ENCODE results near the gene RASGRF2. TPM values are rescaled to one million over a fixed set of nuclear protein-coding genes. Genes with fewer than 3 reads are reported as not detected.

RASGRF2 gene
- total and polyA plus RNA-seq, 9 of the 15 experiments (the other 6 are each of a cell fraction or from before 2014, with no cell fraction given), result 0.01 to 0.22 (median 0.08) TPM; not detected in 2

DNA sequence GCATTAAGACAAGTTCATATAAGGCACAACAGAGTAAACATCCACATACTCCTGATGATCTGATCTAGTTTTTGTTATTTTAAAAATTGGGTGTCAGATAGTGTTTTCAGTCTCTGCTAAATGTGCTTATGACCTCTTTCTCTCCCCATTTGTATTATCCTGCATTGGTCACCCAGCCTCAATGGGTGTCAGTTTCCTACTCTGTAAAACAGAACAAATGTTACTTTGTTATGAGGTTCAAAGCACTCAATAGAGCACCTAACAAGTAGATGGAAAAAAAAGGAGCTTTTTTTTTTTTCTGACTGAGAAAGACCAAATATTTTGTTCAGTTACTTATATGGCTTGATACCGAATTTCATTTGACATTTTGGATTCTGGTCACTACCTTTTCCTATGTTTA is 33.6 kb upstream of the RASGRF2 start:
- Histone ChIP-seq H3K9ac (ENCODE audit: insufficient read depth in 1 of 2, low read depth in 2 of 2, low read length in 2 of 2) (no peak overlapping the region), H3K9me1 (ENCODE audit: control insufficient read depth, insufficient read depth, low read length) (no peaks in the 10 kb centered on the region), H3K36me3 (ENCODE audit: control insufficient read depth, insufficient read depth, low read length) (no peaks in the 10 kb centered on the region), H3K4me1 (replicated peaks in 1 of 2; ENCODE audit: control insufficient read depth in 2 of 2, insufficient read depth in 2 of 2, low read length in 2 of 2) (no peaks in the 10 kb centered on the region), H3K27me3 (ENCODE audit: control insufficient read depth in 2 of 2, insufficient read depth in 2 of 2, low read length in 2 of 2) (peaks cover 0 to 7% of the 10 kb centered on the region in 2 experiments; a peak in 1 of 5 replicates), H3K4me3 (no peak overlapping the region), H3K4me2 (ENCODE audit: insufficient read depth, low read length) (no peak overlapping the region), H4K20me1 (replicated peaks; ENCODE audit: control insufficient read depth, insufficient read depth, low read length) (no peaks in the 10 kb centered on the region), H2AFZ (ENCODE audit: low read depth, low read length) (no peak overlapping the region), H3K79me2 (ENCODE audit: control insufficient read depth, insufficient read depth, low read length) (no peaks in the 10 kb centered on the region), H3K9me3 (replicated peaks; ENCODE audit: control insufficient read depth, insufficient read depth, low read depth, low read length) (no peaks in the 10 kb centered on the region), H3K27ac (ENCODE audit: extremely low read depth, low read depth, low read length) (no peak overlapping the region)
- ChIA-PET CTCF (ENCODE audit: low intra/inter-chr PET ratio) (no interaction called here), POLR2A (no interaction called here)
- intact Hi-C loops (cut with micrococcal nuclease) (no loop called here), in situ Hi-C loops (cut with MboI) (no loop called here)
- ATAC-seq, result no peak
- DNase-seq (ENCODE audit: extremely low read depth in 1 of 4, low spot score in 3 of 4), result no peak
- WGBS (ENCODE audit: insufficient coverage, low coverage, missing lambda C conversion rate), result 0% methylated on average over 1 of the region's 1 CpG
- FAIRE-seq, result no peak
- no TSS peak for BruUV-seq (replicated peaks)
- TF ChIP-seq POLR3A (IDR thresholded peaks at IDR 0.05; ENCODE audit: borderline replicate concordance, extremely low read depth, insufficient read depth, insufficient read length) (no peak), MAFK (IDR thresholded peaks at IDR 0.05; ENCODE audit: low read length) (no peak), SMAD1 (IDR thresholded peaks at IDR 0.05; ENCODE audit: low read depth, low read length, partially characterized antibody) (no peak), MEIS2 (IDR thresholded peaks at IDR 0.05; ENCODE audit: partially characterized antibody) (no peak), FOXO4 (CRISPR knock-in tag; IDR thresholded peaks at IDR 0.05) (no peak), ZNF165 (CRISPR knock-in tag; IDR thresholded peaks at IDR 0.05; ENCODE audit: borderline replicate concordance) (no peak), MED1 (CRISPR knock-in tag; IDR thresholded peaks at IDR 0.05; ENCODE audit: borderline replicate concordance) (no peak), PTBP1 (IDR thresholded peaks at IDR 0.05; ENCODE audit: low read depth, low read length) (no peak), MYBL2 (IDR thresholded peaks at IDR 0.05; ENCODE audit: low read depth) (no peak), MYBL2 (CRISPR knock-in tag; IDR thresholded peaks at IDR 0.05; ENCODE audit: borderline replicate concordance) (no peak), SMAD3 (CRISPR knock-in tag; conservative IDR thresholded peaks at IDR 0.05) (no peak), ZFP1 (CRISPR knock-in tag; IDR thresholded peaks at IDR 0.05) (no peak), ZBTB8A (IDR thresholded peaks at IDR 0.05; ENCODE audit: partially characterized antibody) (no peak), PHF21A (IDR thresholded peaks at IDR 0.05; ENCODE audit: borderline replicate concordance, low read depth) (no peak), CBFB (CRISPR knock-in tag; IDR thresholded peaks at IDR 0.05) (no peak), EP300 (IDR thresholded peaks at IDR 0.05; ENCODE audit: low read length) (no peak), ARID3B (CRISPR knock-in tag; IDR thresholded peaks at IDR 0.05; ENCODE audit: borderline replicate concordance) (no peak)
- TF ChIP-seq, protein P1, sequence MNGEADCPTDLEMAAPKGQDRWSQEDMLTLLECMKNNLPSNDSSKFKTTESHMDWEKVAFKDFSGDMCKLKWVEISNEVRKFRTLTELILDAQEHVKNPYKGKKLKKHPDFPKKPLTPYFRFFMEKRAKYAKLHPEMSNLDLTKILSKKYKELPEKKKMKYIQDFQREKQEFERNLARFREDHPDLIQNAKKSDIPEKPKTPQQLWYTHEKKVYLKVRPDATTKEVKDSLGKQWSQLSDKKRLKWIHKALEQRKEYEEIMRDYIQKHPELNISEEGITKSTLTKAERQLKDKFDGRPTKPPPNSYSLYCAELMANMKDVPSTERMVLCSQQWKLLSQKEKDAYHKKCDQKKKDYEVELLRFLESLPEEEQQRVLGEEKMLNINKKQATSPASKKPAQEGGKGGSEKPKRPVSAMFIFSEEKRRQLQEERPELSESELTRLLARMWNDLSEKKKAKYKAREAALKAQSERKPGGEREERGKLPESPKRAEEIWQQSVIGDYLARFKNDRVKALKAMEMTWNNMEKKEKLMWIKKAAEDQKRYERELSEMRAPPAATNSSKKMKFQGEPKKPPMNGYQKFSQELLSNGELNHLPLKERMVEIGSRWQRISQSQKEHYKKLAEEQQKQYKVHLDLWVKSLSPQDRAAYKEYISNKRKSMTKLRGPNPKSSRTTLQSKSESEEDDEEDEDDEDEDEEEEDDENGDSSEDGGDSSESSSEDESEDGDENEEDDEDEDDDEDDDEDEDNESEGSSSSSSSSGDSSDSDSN (IDR thresholded peaks at IDR 0.05; ENCODE audit: borderline replicate concordance in 1 of 2, low read depth in 2 of 2, low read length in 2 of 2), result no peak

Measured in K562 (cell line).